Endodermal cell (in vitro differentiated cells): Measurements from ENCODE around the gene DNAH9. TPM values are rescaled to one million over a fixed set of nuclear protein-coding genes. Genes with fewer than 3 reads are reported as not detected.

ENCODE experiments used
- DNase-seq: peaks from one replicate; pipeline ENCODE4 v3.0.0-alpha.2; 2017
- H3K27ac ChIP-seq: 2 replicates; pipeline ENCODE4 v1.5.1; 2013; ENCODE audit warnings: mild to moderate bottlenecking, low read depth, low read length, moderate library complexity
- H3K27me3 ChIP-seq: 2 replicates; pipeline ENCODE4 v1.6.1; 2013; ENCODE audit warnings: mild to moderate bottlenecking, low read length, moderate library complexity; ENCODE audit not compliant: insufficient read depth, control insufficient read depth, poor library complexity, severe bottlenecking
- H3K36me3 ChIP-seq: 2 replicates; pipeline ENCODE4 v1.7.0; 2013; ENCODE audit warnings: mild to moderate bottlenecking, low read length, moderate library complexity; ENCODE audit not compliant: control insufficient read depth, insufficient read depth
- H3K4me1 ChIP-seq: one replicate; pipeline ENCODE4 v1.7.0; 2013; ENCODE audit warnings: low read length; ENCODE audit not compliant: control insufficient read depth, insufficient read depth
- H3K4me3 ChIP-seq: 2 replicates; pipeline ENCODE4 v1.5.1; 2013; ENCODE audit warnings: mild to moderate bottlenecking, low read length, moderate library complexity
- H3K9ac ChIP-seq: 2 replicates; pipeline ENCODE4 v1.6.1; 2013; ENCODE audit warnings: mild to moderate bottlenecking, low read length, moderate library complexity; ENCODE audit not compliant: poor library complexity, severe bottlenecking; ENCODE audit errors: extremely low read depth
- H3K9me3 ChIP-seq: 2 replicates; pipeline ENCODE4 v1.6.1; 2013; ENCODE audit warnings: mild to moderate bottlenecking, low read length, moderate library complexity; ENCODE audit not compliant: control insufficient read depth
- H3K27ac Mint-ChIP-seq: 2 replicates; pipeline ENCODE4 v1.8.0; 2020; ENCODE audit warnings: mixed read lengths
- H3K27me3 Mint-ChIP-seq: 2 replicates; pipeline ENCODE4 v1.8.0; 2021; ENCODE audit warnings: mild to moderate bottlenecking, mixed read lengths; ENCODE audit not compliant: insufficient read depth
- H3K36me3 Mint-ChIP-seq: 2 replicates; pipeline ENCODE4 v1.8.0; 2020; ENCODE audit warnings: low read depth, mixed read lengths
- H3K4me1 Mint-ChIP-seq: 2 replicates; pipeline ENCODE4 v1.8.0; 2020; ENCODE audit warnings: mixed read lengths
- H3K4me3 Mint-ChIP-seq: 2 replicates; pipeline ENCODE4 v1.8.0; 2020; ENCODE audit warnings: mild to moderate bottlenecking, moderate library complexity, mixed read lengths
- H3K9me3 Mint-ChIP-seq: 2 replicates; pipeline ENCODE4 v1.8.0; 2020; ENCODE audit warnings: mild to moderate bottlenecking, mixed read lengths
- WGBS, 2 experiments: methylation state at CpG; one replicate each; pipeline versions ENCODE4 v1.1.5 to v1.1.7; 2013; ENCODE audit warnings: missing lambda C conversion rate in 2 of 2, mixed read lengths in 1 of 2; ENCODE audit not compliant: insufficient coverage in 1 of 2, insufficient read length in 1 of 2; 5-methylcytosine and 5-hydroxymethylcytosine counted together
- total RNA-seq, 2 donors: library from RNA; stranded (reverse); fragmentation: NEBNext Ultra II Directional in 1 of 2; extraction: Animal tissue kit (Norgen Biotek cat#: 25700) in 1 of 2; gene quantifications; 2 replicates in 1 of 2; 3 replicates in 1 of 2; pipeline ENCODE4 v1.2.1, GENCODE V29; 2021
- TF ChIP-seq, protein P1 (sequence below): fragments of 200-600 bp; sonication (generic); conservative IDR thresholded peaks from 2 replicates; pipeline ENCODE4 v1.5.0; 2021; ENCODE audit warnings: antibody characterized with exemption, mild to moderate bottlenecking

The DNAH9 gene
- total RNA-seq, 2 donors from 2014 or later: 0.64 to 1.2 TPM

DNA sequence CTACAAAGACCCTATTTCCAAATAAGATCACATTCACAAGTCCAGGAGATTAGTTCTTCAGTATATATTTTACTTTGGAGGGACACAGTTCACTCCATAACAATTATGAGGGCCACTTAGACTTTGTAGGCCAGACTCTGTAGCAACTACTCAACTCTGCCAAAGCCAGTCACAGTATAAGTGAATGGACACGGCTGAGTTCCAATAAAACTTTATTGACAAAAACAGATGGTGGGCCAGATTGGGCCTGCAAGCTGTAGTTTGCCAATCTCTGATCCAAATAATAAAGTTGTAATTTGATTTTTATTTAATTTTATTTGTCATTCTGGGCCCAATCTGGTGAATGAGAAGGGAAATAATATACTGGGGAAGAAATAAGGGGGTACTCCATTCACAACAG is 297.9 kb downstream of the DNAH9 start:
- DNase-seq: peak; percentile 5
- no peaks in the 10 kb centered on the region for H3K9me3 Mint-ChIP-seq
- no peak overlapping the region for H3K27ac Mint-ChIP-seq
- TF ChIP-seq, protein P1, sequence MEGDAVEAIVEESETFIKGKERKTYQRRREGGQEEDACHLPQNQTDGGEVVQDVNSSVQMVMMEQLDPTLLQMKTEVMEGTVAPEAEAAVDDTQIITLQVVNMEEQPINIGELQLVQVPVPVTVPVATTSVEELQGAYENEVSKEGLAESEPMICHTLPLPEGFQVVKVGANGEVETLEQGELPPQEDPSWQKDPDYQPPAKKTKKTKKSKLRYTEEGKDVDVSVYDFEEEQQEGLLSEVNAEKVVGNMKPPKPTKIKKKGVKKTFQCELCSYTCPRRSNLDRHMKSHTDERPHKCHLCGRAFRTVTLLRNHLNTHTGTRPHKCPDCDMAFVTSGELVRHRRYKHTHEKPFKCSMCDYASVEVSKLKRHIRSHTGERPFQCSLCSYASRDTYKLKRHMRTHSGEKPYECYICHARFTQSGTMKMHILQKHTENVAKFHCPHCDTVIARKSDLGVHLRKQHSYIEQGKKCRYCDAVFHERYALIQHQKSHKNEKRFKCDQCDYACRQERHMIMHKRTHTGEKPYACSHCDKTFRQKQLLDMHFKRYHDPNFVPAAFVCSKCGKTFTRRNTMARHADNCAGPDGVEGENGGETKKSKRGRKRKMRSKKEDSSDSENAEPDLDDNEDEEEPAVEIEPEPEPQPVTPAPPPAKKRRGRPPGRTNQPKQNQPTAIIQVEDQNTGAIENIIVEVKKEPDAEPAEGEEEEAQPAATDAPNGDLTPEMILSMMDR: no peak
- no peak overlapping the region for H3K4me3 ChIP-seq
- H3K27me3 ChIP-seq: no peaks in the 10 kb centered on the region
- no peak overlapping the region for H3K9ac ChIP-seq
- H3K4me1 Mint-ChIP-seq: peaks cover 5% of the 10 kb centered on the region
- no peaks in the 10 kb centered on the region for H3K4me1 ChIP-seq
- no peaks in the 10 kb centered on the region for H3K27me3 Mint-ChIP-seq
- H3K36me3 Mint-ChIP-seq: no peaks in the 10 kb centered on the region
- no peak overlapping the region for H3K4me3 Mint-ChIP-seq
- 93% methylated on average over 1 of the region's 1 CpG; no CpG with 5 or more reads in 1 of the 2 experiments for WGBS, 2 experiments
- no peaks in the 10 kb centered on the region for H3K36me3 ChIP-seq
- no peak overlapping the region for H3K27ac ChIP-seq
- H3K9me3 ChIP-seq: no peaks in the 10 kb centered on the region

GRCh38 chr17:11898526-11899235 is 300.4 kb downstream of the DNAH9 start:
- no peak overlapping the region for H3K27ac ChIP-seq
- no peak overlapping the region for H3K27ac Mint-ChIP-seq

DNA sequence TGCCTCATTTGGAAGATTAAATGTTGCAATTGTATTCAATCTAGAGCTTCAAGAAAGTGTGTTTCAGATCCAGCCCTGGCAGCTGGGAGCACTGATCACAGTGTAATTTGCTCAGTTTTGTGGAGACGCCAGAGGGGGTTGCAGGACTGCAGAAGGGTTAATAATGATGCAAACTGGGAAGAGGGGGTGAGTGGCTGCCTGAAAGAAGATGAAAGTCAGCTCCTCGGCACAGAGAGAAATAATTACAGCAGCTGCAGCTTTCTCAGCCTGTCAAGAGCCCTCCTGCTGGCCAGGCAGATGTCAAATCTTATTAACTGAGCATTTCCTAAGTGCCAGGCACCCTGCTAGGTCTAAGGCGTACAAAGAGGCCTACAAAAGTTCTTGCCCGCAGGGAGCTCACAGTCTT is 301.3 kb downstream of the DNAH9 start:
- Histone ChIP-seq H3K9ac (no peak overlapping the region), H3K27me3 (no peaks in the 10 kb centered on the region), H3K4me3 (no peak overlapping the region), H3K27ac (no peak overlapping the region), H3K9me3 (no peaks in the 10 kb centered on the region), H3K4me1 (no peaks in the 10 kb centered on the region), H3K36me3 (no peaks in the 10 kb centered on the region)
- H3K27ac Mint-ChIP-seq: no peak overlapping the region
- no peak overlapping the region for H3K4me3 Mint-ChIP-seq
- TF ChIP-seq, protein P1: peak; percentile 25
- H3K36me3 Mint-ChIP-seq: no peaks in the 10 kb centered on the region
- H3K4me1 Mint-ChIP-seq: peaks cover 5% of the 10 kb centered on the region
- no peaks in the 10 kb centered on the region for H3K27me3 Mint-ChIP-seq
- 71 to 78% methylated on average over 4 of the region's 4 CpGs for WGBS, 2 experiments
- peak; percentile 47 for DNase-seq
- no peaks in the 10 kb centered on the region for H3K9me3 Mint-ChIP-seq

More at GRCh38 chr17:11898526-11899235, 300.4 kb downstream of the DNAH9 start:
- WGBS, 2 experiments: 94 to 95% methylated on average over 6 to 7 of the region's 7 CpGs
- Mint-ChIP-seq H3K4me1 (peaks cover 5% of the 10 kb centered on the region), H3K36me3 (no peaks in the 10 kb centered on the region), H3K27me3 (no peaks in the 10 kb centered on the region), H3K9me3 (no peaks in the 10 kb centered on the region), H3K4me3 (no peak overlapping the region)
- no peaks in the 10 kb centered on the region for H3K27me3 ChIP-seq
- H3K9ac ChIP-seq: no peak overlapping the region
- no peak overlapping the region for H3K4me3 ChIP-seq
- DNase-seq: peak; percentile 12
- H3K9me3 ChIP-seq: no peaks in the 10 kb centered on the region
- TF ChIP-seq, protein P1: no peak
- no peaks in the 10 kb centered on the region for H3K36me3 ChIP-seq
- no peaks in the 10 kb centered on the region for H3K4me1 ChIP-seq
